GM19468 (cell line): ENCODE measurements around the gene KRT74.

ENCODE experiments used
- ATAC-seq: cut with Tn5 transposase; IDR thresholded peaks from one replicate; pipeline ENCODE4 v1.9.1; 2021; ENCODE audit warnings: mild to moderate bottlenecking, moderate library complexity, moderate number of reproducible peaks; ENCODE audit not compliant: unreplicated experiment; ENCODE audit errors: extremely low read depth

The KRT74 gene

DNA sequence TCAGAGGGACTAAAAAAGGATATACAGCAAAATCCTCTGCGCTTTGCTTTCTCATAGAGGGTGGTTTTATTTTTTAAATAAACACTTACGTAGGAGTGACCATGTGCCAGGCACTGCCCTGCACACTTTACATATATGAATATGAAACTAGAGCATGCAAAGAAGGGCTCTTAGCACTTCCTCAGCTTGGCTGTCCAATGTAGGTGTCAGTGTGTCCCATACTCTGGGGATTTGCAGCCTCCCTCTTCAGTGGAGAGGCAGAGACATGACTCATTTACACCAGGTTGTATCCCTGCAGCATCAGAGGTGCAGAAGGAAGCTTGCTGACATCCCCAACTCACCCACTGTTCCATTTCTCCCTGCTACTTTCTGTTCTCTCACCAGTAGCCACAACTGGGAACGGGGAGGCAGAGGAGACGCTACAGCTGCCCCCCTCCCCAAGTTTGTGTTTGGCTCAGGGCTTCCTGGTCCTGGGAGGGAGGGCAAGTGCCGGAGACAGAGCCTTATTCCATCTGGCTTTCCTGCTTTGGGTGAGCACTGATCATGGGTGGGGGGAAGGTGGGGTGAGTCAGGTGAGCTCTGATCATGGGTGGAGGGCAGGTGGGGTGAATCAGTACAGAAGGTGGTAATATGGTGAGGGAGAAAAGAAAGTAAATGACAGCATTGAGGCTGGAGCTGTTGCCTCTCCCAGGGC is 48.6 kb downstream of the KRT74 start:
- ATAC-seq, result no peak

DNA sequence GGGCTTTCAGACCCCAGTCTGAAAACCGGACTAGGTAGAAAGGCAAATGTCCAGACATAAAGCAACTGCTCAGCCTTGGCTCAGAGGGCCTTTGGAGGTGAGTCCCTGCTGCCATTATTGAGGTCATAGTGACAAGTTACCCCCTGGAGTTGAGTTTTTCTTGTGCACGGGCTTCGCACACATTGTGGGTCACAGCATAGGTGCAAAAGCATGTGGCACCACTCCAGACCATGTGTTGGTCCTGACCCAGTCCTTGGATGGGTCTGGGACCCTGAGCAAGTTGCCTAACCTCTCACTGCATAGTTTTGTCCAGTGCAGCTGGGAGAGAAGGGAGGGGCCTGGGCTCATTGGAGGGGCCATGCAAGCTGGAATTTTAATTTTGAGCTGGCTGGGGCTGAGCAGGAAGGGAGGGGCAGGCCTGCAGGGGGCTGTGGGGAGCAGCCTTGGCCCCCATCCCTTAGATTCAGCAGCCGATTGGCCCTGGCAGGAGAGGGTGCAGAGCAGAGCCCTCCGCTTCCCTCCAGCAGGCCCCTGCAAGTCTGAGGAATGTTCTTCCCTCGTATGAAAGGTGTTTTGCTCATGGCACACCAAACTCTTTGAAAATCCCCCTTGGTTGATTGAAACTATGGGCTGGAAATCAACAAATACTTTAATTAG is 49.3 kb downstream of the KRT74 start:
- no peak for ATAC-seq

DNA sequence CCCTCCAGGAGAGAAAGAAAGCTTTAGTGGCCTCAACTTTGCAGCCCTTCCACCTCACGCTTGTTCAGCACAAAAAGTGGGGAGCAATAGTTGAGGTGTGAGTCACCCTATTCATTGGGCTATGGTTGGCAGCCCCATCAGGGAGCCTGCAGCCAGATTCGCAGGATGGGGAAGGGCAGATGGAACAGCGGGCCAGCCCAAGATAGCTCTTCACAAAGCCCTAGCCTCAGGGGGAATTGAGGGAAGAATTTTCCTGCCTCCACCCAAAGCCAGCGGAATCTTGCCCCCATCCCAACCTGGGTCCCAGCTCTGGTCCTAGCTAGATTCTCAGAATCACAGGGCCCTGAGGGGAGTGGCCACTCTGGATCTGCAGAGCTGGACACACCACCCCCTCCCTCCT is 49.8 kb downstream of the KRT74 start:
- ATAC-seq, result no peak

DNA sequence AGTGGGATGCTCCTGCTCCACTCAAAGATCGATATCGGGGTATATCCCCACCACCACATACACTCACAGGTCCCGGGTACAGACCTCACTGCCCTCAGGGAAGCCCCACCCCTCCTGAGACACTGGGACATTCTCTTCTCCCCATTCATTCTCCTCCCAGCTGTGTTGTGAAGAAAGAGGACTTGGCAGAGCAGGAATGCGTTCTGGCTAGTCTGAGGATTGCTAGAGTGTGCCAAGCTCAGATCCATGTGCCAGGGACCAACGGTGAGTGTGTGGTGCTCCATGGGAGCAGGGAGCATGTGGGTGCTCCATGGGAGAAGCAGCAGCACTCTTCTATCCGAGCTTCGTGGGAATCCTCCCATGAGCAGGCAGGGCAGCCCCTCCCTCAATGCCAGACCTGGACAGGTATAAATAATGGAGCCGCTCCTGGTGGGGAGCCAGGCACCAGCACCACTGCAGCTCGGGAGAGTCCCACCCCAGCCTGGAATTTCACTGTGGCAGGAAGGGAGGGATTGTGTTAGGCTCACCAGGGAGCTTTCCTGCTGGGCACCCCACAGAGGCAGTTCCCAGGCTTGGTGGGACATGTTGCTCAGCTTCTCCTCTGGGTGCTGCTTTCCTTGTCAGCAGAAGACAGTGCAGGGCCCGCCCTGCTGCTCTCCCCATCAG is 51.2 kb downstream of the KRT74 start:
- ATAC-seq, result no peak

DNA sequence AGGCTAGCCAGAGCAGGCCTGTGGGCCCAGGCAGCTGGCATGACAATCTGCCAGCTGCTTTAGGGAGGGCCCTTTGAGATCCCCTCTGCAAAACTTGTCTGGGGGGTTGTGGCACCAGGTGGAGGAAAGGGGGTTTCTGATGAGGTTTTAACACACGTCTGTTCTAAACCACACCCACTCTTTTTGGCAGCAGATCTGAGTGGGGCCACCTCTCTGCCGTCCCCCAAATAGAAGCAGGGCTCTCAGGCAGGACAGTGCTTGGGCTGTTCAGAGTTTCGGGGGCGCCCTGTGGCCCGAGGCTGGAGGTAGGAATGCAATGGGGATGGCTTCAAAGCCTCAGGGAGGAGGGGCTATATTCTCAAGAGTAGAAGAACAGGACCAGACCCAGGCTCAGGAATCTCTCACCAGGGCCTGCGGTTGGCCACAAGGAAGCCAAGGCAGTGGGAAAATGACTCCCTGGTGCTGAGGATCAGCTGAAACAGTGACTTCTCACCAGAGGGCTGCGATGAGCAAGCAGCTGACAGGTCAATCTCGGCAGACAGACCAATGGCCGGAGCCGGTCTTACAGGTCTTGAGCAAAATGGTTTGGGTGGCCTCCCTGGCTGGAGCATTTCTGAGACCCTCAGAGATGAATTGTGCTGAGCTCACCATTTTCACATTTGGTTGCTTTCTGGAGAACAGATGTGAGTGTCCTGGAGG is 51.9 kb downstream of the KRT74 start:
- no peak for ATAC-seq

DNA sequence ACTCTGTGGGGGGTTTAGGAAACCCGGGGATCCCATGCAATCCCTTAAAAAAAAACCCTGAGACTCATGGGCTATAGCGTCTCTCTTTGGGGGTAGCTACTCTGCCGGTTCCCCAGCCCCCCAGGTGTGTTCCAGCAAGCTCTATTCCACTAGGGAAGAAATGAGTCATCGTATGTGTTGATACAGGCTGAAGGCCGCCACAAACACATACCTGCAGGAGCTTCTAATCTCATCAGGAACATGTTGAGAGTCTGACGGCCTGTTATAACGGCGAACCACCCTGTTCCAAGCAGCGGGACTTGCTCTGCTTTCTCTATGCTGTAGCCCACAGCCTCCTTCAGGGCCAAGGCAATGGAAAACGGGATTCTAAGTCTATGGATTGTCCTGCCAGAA is 52.5 kb downstream of the KRT74 start:
- no peak for ATAC-seq

DNA sequence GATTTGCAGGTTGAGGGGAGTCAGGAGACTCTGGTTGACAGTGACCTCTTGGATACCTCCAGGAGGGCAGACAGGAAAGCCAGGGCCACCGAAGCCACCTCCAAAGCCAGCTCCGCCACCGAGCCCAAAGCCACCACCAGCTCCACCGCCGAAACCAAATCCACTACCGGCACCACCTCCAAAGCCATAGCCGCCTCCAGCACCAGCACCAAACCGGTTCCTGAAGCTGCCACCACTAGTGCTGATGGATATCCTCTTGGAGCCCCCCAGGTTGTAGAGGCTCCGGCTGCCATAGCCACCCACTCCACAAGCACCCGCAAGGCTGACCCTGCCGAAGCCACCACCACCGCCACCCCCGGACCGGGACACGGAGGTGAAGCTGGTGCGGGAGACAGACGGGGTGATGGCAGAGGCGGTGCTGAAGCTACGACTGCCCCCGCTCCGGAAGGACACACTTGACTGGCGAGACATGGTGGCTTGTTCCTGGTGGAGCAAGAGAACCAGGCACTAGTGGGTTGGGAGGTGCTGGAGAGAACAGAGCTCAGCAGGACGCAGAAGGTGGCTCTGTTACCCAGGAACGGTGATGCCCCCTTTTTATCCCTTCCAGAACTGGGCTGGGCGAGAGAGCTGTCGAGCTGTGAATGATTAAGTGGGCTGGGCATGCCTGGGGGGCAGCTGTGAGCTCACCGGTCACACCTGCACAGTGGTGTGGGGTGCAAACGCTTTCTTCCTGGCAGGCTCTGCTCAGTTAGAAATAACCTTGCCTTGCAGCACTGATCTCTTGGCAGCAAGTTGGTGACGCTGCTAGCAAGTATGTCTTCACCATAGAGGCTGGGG is 53.6 kb downstream of the KRT74 start, which contains the start of gene KRT5:
Gene KRT5 (minus strand): TSS at position 569 of the 837 bp plus-strand sequence. CDS start 98 bp downstream, at position 471.
- ATAC-seq, result no peak

DNA sequence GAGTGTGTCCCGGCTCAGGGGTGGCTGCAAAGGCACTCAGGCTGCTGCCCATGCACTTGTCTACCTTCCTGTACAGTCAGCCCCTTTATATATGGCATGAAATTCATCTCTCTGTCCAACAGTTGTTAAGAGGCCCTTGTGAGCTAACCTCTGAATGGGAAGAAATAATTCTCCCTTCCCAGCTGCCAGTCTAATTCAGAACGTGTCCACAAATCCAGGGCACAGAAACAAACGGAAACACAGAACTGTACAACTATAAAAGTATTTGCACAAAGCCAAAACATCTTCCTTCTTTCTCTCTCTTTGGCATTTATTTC is 54.3 kb downstream of the KRT74 start:
- ATAC-seq, result no peak

DNA sequence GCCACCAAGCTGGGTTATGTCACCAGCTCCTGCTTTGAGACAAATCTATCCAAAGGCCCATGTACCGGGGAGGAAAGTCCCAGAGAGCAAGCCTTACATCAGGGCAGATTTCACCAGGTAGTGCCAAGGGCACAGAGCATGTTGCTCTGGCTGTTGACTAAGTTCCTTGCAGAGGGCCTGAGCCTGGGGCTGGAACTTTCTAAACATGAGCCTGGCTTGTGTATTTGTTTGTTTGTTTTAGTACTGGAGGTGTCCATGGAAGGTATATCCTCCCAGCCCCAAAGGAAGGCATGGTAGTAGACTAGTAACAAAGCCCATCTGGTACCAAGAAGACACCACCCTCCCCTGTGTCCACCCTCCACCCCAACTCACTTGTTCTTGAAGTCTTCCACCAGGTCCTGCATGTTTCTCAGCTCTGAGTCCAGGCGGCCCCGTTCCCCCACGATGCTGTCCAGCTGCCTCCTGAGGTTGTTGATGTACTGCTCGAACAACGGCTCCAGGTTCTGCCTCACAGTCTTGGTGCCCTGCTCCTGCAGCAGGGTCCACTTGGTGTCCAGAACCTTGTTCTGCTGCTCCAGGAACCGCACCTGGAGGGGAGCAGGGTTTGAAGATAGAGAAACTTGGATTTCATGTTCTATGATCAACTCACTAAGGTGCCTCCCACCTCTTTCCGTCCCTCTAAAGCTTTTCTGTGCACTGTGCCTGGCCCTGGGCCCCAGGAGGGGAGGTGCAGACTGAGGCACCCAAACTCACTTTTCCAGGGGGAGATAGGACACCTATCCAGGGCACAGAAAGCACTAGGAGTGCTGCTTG is 54.9 kb downstream of the KRT74 start:
- no peak for ATAC-seq

DNA sequence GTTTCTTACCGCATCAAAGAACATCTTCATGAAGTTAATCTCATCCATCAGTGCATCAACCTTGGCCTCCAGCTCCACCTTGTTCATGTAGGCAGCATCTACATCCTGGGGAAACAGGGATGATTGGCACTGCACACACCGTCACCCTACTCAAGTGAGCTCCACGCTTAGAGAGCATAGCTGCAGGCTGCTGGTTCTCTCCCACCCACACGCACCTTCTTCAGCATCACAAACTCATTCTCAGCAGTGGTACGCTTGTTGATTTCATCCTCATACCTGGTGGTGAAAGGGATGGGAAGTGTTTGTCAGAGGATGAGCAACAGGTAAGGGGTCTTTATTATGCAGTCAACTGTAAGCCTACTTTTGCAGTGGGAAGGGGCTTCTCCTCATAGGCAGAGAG is 55.8 kb downstream of the KRT74 start:
- ATAC-seq, result no peak

DNA sequence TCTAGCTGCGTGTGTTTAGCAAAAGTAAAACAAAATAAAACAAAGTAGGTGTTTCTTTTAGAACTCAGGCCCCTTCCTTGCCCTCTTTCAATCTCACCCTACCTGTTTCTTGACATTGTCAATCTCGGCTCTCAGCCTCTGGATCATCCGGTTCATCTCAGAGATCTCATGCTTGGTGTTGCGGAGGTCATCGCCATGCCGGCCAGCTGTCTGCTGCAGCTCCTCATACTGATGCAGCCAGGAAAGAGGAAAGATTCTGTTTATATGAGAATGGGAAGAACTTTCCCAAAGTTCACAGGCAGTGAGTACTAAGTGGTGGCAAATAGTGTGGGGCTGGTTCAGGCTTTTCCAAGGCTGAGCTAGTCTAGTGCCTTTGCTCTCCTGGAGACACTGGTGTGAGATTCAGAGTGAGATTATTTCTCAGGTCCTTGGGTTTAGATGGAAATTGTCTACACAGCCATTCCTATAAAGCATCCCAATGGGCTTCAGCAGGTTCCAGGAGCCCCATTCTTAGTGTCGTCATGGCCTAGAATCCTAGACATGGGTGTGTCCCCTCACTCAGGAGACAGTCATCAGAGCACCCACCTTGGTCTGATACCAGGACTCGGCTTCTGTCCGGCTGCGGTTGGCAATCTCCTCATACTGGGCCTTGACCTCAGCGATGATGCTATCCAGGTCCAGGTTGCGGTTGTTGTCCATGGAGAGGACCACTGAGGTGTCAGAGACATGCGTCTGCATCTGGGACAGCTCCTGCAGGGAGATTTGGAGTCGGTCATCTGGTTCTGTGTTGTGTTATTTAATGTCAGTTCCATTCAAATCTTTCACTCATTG is 56.4 kb downstream of the KRT74 start:
- no peak for ATAC-seq

DNA sequence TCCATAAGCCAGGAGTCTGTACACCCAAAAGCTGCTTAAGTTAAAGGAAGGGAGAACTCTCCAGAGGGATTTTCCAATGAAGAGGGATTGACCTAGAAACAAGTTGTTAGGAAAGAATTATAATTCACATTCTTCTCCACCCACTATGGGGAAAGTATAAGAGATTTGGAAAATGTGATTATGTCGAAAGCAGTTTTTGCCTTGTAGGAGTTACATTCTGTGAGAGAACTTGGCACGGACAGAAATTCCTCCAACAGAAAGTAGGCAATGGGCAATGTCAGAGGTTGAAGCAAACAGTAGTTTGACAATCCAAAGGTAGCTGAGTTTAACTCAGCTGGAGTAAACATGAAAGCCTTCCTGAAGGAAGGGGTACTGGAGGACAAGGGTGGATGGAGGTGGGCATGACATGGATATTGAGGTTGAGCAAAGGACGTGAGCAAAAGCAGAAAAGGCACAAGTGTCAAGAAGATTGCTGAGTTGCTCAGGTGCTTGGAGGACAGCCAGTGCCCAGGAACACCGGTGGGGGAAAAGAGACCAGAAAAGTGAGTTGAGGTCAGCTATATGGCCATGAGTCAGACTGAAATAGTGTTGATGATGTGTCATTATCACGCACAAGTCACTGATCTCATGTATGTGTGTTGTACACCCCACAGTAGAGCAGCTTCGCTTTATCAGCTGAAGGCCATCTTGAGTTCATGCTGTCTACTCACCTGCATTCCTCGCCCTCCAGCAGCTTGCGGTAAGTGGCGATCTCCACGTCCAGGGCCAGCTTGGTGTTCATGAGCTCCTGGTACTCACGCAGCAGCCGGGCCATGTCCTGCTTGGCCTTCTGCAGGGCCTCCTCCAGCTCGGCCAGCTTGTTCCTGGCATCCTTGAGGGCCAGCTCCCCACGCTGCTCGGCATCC is 57.5 kb downstream of the KRT74 start:
- no peak for ATAC-seq
